Body of pancreas (tissue), 4 donors: Measurements from ENCODE around the gene MBD4.

ENCODE experiments used
- POLR2A ChIP-seq, 3 donors: fragments of 450-650 bp; IDR thresholded peaks; one replicate each; pipeline ENCODE4 v1.6.1; 2016; ENCODE audit warnings: antibody characterized with exemption in 3 of 3, mild to moderate bottlenecking in 2 of 3
- TF ChIP-seq, protein P1 (sequence below), 7 experiments: fragments of 450-650 bp in 4 of 7; fragments of 200-600 bp in 3 of 7; sonication (generic) in 3 of 7; IDR thresholded peaks; one replicate each; pipeline ENCODE4 v1.5.1; 2016 to 2019; ENCODE audit warnings: antibody characterized with exemption in 7 of 7

DNA sequence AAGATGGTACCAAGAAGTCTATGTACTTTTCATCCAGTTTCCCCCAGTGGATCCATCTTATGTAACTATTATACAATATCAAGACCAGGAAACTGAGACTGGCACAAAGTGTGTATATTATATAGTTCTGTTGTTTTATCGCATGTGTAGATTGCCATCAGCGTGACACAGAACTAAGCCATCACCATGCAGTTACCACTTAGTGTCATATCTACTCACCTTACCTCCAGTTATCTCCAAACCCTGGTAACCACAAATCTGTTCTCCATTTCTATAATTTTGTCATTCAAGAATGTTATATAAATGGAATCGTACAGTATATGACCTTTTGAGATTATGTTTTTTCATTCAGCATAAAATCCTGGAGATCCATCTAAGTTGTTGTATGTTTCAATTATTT is 23.3 kb upstream of the MBD4 start:
- TF ChIP-seq, protein P1, sequence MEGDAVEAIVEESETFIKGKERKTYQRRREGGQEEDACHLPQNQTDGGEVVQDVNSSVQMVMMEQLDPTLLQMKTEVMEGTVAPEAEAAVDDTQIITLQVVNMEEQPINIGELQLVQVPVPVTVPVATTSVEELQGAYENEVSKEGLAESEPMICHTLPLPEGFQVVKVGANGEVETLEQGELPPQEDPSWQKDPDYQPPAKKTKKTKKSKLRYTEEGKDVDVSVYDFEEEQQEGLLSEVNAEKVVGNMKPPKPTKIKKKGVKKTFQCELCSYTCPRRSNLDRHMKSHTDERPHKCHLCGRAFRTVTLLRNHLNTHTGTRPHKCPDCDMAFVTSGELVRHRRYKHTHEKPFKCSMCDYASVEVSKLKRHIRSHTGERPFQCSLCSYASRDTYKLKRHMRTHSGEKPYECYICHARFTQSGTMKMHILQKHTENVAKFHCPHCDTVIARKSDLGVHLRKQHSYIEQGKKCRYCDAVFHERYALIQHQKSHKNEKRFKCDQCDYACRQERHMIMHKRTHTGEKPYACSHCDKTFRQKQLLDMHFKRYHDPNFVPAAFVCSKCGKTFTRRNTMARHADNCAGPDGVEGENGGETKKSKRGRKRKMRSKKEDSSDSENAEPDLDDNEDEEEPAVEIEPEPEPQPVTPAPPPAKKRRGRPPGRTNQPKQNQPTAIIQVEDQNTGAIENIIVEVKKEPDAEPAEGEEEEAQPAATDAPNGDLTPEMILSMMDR (IDR thresholded peaks at IDR 0.05), result no peak
- no peak for TF ChIP-seq POLR2A (IDR thresholded peaks at IDR 0.05)
